Measurements from ENCODE around the gene FGF6.

- TF ChIP-seq CTCF (conservative IDR thresholded peaks at IDR 0.05) (no peak), EZH2 (IDR thresholded peaks at IDR 0.05; ENCODE audit: low read depth) (no peak)
Observed at GRCh38 chr12:4401117-4401516, 44.5 kb downstream of the FGF6 start.
